BLaER1 (cell line): Measurements from ENCODE around the gene GNAT2.
A peak's percentile ranks its signal among the peaks of the same experiment; 100 is the strongest.

Source experiments
- H3K27ac ChIP-seq: shearing (Covaris generic); formaldehyde crosslinking; 2 replicates; pipeline ENCODE4 v1.8.1; 2022
- H3K27me3 ChIP-seq: shearing (Covaris generic); formaldehyde crosslinking; 2 replicates; pipeline ENCODE4 v1.8.1; 2022
- H3K36me3 ChIP-seq: shearing (Covaris generic); formaldehyde crosslinking; 2 replicates; pipeline ENCODE4 v1.8.1; 2022
- H3K4me1 ChIP-seq: shearing (Covaris generic); formaldehyde crosslinking; 2 replicates; pipeline ENCODE4 v1.8.1; 2022
- H3K4me2 ChIP-seq: shearing (Covaris generic); formaldehyde crosslinking; 2 replicates; pipeline ENCODE4 v1.8.1; 2022
- H3K4me3 ChIP-seq: shearing (Covaris generic); formaldehyde crosslinking; 2 replicates; pipeline ENCODE4 v1.8.1; 2022
- H3K9ac ChIP-seq: shearing (Covaris generic); formaldehyde crosslinking; 2 replicates; pipeline ENCODE4 v1.8.1; 2022
- H3K9me3 ChIP-seq: shearing (Covaris generic); formaldehyde crosslinking; 2 replicates; pipeline ENCODE4 v1.8.1; 2022
- H4K20me1 ChIP-seq: shearing (Covaris generic); formaldehyde crosslinking; 2 replicates; pipeline ENCODE4 v1.8.1; 2022
- Cebpa-rat ChIP-seq: shearing (Covaris generic); IDR thresholded peaks from 2 replicates; pipeline ENCODE4 v1.8.1; 2022

GNAT2 gene

DNA sequence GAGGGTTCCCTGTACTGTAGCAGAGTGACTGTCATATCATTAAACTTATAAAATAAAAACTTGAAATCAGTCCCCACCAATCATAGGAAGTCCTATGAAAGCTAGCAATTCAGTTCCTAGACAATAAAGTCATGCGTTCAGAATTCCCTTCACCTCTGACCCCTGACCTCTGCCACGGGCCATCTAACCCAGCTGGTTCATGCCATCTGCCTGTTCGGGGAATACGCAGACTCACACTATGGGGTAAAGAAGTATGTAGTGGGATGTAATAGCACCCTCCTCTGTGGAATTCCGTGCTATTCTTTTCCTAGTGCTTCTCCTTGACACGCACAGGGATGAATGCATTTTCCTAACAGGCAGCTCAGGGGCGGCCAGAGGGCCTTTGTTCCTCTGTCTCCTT is 38.6 kb upstream of the GNAT2 start:
- TF ChIP-seq Cebpa-rat = no peak
- Histone ChIP-seq H4K20me1 (no peaks in the 10 kb centered on the region), H3K4me2 (no peak overlapping the region), H3K9ac (no peak overlapping the region), H3K4me1 (peaks cover 50% of the 10 kb centered on the region), H3K4me3 (no peak overlapping the region), H3K36me3 (peaks cover 5% of the 10 kb centered on the region; the same call in 1 of the 2 replicates), H3K27ac (no peak overlapping the region), H3K27me3 (no peaks in the 10 kb centered on the region), H3K9me3 (no peaks in the 10 kb centered on the region)

DNA sequence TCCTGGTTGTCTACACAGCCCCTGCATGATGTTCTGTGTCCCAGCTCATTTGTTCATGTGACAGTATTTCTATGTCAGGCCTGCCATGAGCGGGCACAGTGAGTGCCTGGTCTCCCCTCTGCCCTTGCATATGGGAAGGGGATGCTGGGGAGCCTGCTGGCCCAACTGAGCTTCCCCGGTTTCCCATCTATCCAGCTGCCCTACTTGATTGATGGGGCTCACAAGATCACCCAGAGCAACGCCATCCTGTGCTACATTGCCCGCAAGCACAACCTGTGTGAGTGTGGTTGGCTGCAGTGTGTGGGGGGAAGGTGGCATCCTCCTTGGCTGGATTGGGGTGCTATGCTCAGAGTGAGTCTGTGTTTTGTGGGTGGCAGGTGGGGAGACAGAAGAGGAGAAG is 38.0 kb upstream of the GNAT2 start:
- Histone ChIP-seq H3K36me3 (peaks cover 5% of the 10 kb centered on the region; the same call in 1 of the 2 replicates), H3K27me3 (no peaks in the 10 kb centered on the region), H4K20me1 (no peaks in the 10 kb centered on the region), H3K27ac (no peak overlapping the region), H3K9ac (no peak overlapping the region), H3K4me1 (peaks cover 50% of the 10 kb centered on the region), H3K9me3 (no peaks in the 10 kb centered on the region), H3K4me3 (no peak overlapping the region), H3K4me2 (peak overlapping the region; percentile 94)
- no peak for TF ChIP-seq Cebpa-rat

DNA sequence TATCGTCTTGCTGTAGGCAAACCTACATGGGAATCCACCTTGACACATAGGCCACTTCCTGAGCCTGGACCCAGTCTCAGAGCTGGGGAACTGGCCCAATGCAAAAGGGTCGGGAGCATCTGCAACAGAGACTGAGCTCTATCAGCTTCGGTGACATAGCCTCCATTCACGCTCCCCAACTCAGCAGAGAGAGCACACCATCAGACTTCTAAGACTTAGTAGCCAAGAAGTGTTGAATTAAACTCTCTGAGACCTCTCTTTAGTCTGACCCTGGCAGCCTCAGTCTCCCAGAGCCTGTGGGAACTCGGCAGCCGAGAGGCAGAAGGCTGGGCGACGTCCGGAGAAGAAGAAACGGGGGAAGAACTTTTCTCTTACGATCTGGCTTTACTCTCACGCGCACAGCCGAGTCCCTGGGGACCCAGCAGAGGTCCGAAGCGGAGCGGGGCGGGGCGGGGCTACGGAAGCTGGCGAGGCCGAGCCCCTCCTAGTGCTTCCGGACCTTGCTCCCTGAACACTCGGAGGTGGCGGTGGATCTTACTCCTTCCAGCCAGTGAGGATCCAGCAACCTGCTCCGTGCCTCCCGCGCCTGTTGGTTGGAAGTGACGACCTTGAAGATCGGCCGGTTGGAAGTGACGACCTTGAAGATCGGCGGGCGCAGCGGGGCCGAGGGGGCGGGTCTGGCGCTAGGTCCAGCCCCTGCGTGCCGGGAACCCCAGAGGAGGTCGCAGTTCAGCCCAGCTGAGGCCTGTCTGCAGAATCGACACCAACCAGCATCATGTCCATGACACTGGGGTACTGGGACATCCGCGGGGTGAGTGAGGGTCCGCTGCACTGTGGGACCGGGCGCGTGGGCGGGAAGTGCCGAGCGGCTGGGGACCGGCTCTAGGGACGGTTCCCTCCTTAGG is 36.5 kb upstream of the GNAT2 start, which contains the start of gene GSTM4:
Gene GSTM4, plus strand, starts transcription at position 485 of the 905 bp plus-strand sequence. Its CDS starts 291 bp downstream, at position 776.
- peak within 1 kb of the TSS; percentile 72 for H3K27ac ChIP-seq
- H3K9ac ChIP-seq = peak within 1 kb of the TSS; percentile 77
- peak within 1 kb of the TSS; percentile 94 for H3K4me2 ChIP-seq
- H4K20me1 ChIP-seq = no peaks in the 10 kb centered on the region
- H3K9me3 ChIP-seq = no peaks in the 10 kb centered on the region
- H3K4me3 ChIP-seq = peak within 1 kb of the TSS; percentile 72
- H3K27me3 ChIP-seq = no peaks in the 10 kb centered on the region
- H3K36me3 ChIP-seq = peaks cover 5% of the 10 kb centered on the region; the same call in 1 of the 2 replicates
- no peak for TF ChIP-seq Cebpa-rat
- peaks cover 50% of the 10 kb centered on the region for H3K4me1 ChIP-seq

DNA sequence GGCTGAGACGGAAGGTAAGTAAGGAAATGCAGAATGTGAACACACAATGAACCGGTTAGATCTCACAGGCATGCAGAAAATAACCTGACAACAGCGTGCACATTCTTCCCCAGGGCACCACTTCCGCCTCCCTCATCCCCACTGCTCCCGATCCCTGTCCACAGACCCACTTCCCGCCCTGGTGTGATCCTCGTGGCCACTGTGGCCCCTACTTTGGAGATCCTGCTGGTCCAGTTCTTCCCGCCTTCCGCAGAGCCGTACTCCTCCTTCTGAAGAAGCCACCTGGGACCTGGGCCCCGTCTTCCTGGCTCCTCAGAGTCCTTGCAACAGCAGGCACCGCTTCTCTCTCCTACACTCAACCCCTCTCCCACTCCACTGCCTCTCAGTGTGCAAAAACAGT is 35.1 kb upstream of the GNAT2 start:
- Histone ChIP-seq H3K36me3 (peaks cover 5% of the 10 kb centered on the region; the same call in 1 of the 2 replicates), H3K27me3 (no peaks in the 10 kb centered on the region), H3K27ac (no peak overlapping the region), H3K9ac (no peak overlapping the region), H3K4me3 (no peak overlapping the region), H3K9me3 (no peaks in the 10 kb centered on the region), H3K4me2 (peak overlapping the region; percentile 94), H4K20me1 (no peaks in the 10 kb centered on the region), H3K4me1 (peaks cover 39% of the 10 kb centered on the region)
- no peak for TF ChIP-seq Cebpa-rat

DNA sequence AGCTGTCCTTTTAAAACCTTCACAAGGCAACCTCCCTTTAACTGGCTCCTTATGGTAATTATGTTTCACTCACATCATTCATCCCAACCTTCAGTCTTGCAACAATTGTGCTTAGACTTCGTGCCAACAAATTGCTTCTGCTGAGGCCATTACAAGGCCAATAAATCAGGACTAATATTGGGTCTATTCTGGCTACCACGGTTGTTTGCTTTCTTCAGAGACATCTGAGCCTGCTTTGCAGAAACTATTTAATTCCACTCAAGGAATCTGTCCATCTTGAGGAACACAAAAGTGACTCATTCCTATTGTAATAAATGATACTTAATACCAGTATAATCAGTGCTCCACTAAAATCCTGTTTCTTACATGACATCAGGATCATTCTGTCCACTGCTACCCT is 33.9 kb upstream of the GNAT2 start:
- no peaks in the 10 kb centered on the region for H3K27me3 ChIP-seq
- H4K20me1 ChIP-seq = no peaks in the 10 kb centered on the region
- no peak for TF ChIP-seq Cebpa-rat
- peaks cover 26% of the 10 kb centered on the region for H3K4me1 ChIP-seq
- H3K9me3 ChIP-seq = no peaks in the 10 kb centered on the region
- no peak overlapping the region for H3K9ac ChIP-seq
- H3K36me3 ChIP-seq = no peaks in the 10 kb centered on the region
- no peak overlapping the region for H3K4me2 ChIP-seq
- no peak overlapping the region for H3K27ac ChIP-seq
- no peak overlapping the region for H3K4me3 ChIP-seq

DNA sequence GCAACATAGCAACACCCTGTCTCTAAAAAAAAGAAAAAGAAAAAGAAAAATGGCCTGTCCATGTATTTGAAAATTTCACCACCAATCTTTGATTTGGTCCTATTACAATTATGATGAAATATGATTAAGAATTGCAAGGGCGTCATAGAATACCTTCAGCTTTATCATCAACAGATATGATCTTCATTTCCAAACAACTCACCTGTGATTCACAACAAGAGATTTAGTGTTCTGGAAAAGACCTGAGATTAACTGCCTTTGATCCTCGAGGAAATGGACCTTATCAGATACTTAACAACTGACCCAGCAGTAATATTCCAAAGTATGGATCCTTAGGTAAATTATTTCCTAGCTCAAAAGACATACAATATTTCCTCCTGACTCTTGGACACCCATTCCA is 33.0 kb upstream of the GNAT2 start:
- Histone ChIP-seq H3K4me2 (no peak overlapping the region), H3K4me1 (peaks cover 24% of the 10 kb centered on the region), H3K27me3 (no peaks in the 10 kb centered on the region), H3K27ac (no peak overlapping the region), H3K4me3 (no peak overlapping the region), H3K9ac (no peak overlapping the region), H3K9me3 (no peaks in the 10 kb centered on the region), H4K20me1 (no peaks in the 10 kb centered on the region), H3K36me3 (no peaks in the 10 kb centered on the region)
- no peak for TF ChIP-seq Cebpa-rat

DNA sequence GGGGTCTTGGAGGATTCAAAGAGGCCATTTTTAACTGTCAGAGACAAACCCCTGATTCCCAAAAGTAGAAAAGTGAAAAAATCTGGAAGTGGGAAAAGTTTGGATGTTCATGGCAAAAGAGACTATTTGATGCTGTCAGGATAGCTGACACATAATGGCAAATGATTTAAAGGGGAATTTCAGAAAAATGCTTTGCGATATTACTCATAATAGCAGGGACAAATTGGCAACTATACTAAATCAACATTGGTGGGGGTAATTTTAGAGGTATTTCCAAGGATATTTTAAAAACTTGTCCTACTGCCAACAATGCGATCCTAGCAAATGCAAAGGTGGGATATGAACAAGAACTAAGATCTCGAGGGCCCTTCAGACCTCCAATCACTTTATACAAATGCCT is 31.2 kb upstream of the GNAT2 start:
- no peak for TF ChIP-seq Cebpa-rat
- no peaks in the 10 kb centered on the region for H3K36me3 ChIP-seq
- no peaks in the 10 kb centered on the region for H4K20me1 ChIP-seq
- no peaks in the 10 kb centered on the region for H3K9me3 ChIP-seq
- H3K4me3 ChIP-seq = no peak overlapping the region
- no peaks in the 10 kb centered on the region for H3K27me3 ChIP-seq
- peaks cover 15% of the 10 kb centered on the region for H3K4me1 ChIP-seq
- no peak overlapping the region for H3K9ac ChIP-seq
- H3K27ac ChIP-seq = no peak overlapping the region
- H3K4me2 ChIP-seq = no peak overlapping the region

DNA sequence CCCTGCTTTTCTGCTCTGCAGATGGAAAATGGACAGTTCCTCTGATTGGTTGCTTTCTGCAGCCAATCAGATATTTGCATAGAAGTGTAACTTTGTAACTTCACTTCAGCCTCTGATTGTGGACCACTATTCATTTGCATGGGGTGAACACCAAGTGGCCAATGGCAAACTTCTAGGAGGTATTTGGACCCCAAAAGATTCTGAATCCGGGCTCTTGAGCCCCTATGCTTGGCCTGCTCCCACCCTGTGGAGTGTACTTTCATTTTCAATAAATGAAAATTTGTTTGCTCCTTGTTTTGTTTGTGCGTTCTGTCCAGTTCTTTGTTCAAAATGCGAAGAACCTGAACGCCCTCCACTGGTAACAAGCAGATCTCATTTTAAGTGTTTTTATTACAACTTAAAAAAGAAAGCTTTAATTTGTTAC is 30.1 kb upstream of the GNAT2 start:
- Histone ChIP-seq H3K9me3 (no peaks in the 10 kb centered on the region), H3K4me3 (no peak overlapping the region), H3K9ac (no peak overlapping the region), H3K4me2 (peak overlapping the region; percentile 24; the same call in 1 of the 2 replicates), H3K36me3 (no peaks in the 10 kb centered on the region), H3K4me1 (peaks cover 4% of the 10 kb centered on the region), H4K20me1 (no peaks in the 10 kb centered on the region), H3K27ac (no peak overlapping the region), H3K27me3 (no peaks in the 10 kb centered on the region)
- no peak for TF ChIP-seq Cebpa-rat

DNA sequence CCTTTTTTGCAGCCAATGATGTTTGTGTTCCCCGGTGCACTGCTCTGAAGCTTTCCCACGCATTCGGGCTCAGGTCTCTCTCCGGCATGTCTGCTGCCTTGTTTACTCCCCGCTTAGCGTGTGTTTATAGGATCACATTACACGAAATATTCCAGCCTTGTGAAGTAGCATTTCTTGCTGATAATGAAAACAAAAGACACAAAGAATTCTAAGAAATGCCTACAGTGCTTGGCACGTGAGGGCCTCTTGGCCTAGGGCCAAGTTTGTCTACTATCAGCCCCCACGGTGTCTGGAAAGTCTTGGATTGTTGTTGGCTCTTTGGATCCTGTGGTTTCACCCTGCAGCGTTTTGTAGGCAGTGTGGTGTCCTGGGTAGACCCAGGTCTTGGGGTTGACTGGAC is 25.3 kb upstream of the GNAT2 start:
- no peak overlapping the region for H3K4me2 ChIP-seq
- no peaks in the 10 kb centered on the region for H4K20me1 ChIP-seq
- no peak overlapping the region for H3K27ac ChIP-seq
- no peak overlapping the region for H3K4me3 ChIP-seq
- H3K4me1 ChIP-seq = peaks cover 24% of the 10 kb centered on the region
- no peak overlapping the region for H3K9ac ChIP-seq
- H3K9me3 ChIP-seq = no peaks in the 10 kb centered on the region
- TF ChIP-seq Cebpa-rat = no peak
- no peaks in the 10 kb centered on the region for H3K36me3 ChIP-seq
- no peaks in the 10 kb centered on the region for H3K27me3 ChIP-seq
